Measurements from ENCODE around the gene CCDC149.

DNA sequence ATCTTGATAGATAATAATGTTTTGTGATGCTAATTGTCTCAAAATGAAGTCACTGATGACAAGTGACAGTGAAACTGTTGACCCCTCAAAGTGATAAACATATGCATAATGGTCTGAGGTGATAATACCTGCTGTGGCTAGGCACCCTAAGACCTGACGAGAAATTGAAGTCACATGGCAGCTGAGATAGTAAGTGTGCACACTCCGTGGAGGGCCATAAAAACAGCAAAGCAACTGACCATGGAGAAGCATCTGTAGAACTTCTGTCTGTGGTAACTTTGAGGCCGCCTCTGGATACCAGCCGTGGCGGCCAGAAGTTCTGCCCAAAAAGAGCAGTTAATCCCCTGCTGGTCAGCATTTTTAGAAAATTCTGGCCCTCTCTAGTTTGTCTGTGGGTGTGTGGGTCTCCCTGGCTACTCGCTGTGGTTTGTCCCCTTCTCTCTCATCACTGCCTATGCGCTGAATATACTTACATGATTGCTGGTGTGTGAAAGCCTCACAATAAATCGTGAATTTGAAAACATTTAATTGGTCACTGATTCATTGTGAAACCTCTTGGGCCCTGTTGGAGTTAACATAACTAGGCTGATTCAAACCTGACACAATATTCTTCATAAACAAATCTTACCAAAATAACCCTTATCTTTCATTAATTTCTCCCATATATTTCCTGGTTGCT is 50.6 kb downstream of the CCDC149 start:
- TF ChIP-seq, protein P1, sequence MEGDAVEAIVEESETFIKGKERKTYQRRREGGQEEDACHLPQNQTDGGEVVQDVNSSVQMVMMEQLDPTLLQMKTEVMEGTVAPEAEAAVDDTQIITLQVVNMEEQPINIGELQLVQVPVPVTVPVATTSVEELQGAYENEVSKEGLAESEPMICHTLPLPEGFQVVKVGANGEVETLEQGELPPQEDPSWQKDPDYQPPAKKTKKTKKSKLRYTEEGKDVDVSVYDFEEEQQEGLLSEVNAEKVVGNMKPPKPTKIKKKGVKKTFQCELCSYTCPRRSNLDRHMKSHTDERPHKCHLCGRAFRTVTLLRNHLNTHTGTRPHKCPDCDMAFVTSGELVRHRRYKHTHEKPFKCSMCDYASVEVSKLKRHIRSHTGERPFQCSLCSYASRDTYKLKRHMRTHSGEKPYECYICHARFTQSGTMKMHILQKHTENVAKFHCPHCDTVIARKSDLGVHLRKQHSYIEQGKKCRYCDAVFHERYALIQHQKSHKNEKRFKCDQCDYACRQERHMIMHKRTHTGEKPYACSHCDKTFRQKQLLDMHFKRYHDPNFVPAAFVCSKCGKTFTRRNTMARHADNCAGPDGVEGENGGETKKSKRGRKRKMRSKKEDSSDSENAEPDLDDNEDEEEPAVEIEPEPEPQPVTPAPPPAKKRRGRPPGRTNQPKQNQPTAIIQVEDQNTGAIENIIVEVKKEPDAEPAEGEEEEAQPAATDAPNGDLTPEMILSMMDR (IDR thresholded peaks at IDR 0.05 in 4 of 5, conservative IDR thresholded peaks at IDR 0.05 in 1 of 5) = no peak
- TF ChIP-seq POLR2A (IDR thresholded peaks at IDR 0.05) = no peak
